Peyer's patch (tissue), 4 donors: ENCODE results near the gene HLA-C. TPM values are rescaled to one million over a fixed set of nuclear protein-coding genes. Genes with fewer than 3 reads are reported as not detected.

ENCODE experiments used
- DNase-seq, 3 donors: peaks; one replicate each; pipeline ENCODE4 v3.0.0-alpha.2; 2017 to 2019
- H3K27ac ChIP-seq, 4 donors: fragments of 200-600 bp; sonication (generic); one replicate each; pipeline ENCODE4 v1.5.1; 2016 to 2019
- H3K27me3 ChIP-seq, 2 donors: fragments of 200-600 bp; sonication (generic); one replicate each; pipeline ENCODE4 v1.5.1; 2019
- H3K36me3 ChIP-seq, 3 donors: fragments of 200-600 bp; sonication (generic); one replicate each; pipeline ENCODE4 v1.5.1; 2016 to 2019
- H3K4me1 ChIP-seq, 4 donors: fragments of 200-600 bp; sonication (generic); one replicate each; pipeline ENCODE4 v1.5.1; 2016 to 2019
- H3K4me3 ChIP-seq, 4 donors: fragments of 200-600 bp; sonication (generic); 1 replicate in 3 of 4; 2 replicates in 1 of 4; pipeline ENCODE4 v1.5.1; 2016 to 2019; ENCODE audit warnings: mild to moderate bottlenecking in 1 of 4
- H3K9me3 ChIP-seq, 4 donors: fragments of 200-600 bp; sonication (generic); one replicate each; pipeline ENCODE4 v1.5.1; 2016 to 2019; ENCODE audit warnings: mild to moderate bottlenecking in 1 of 4
- CTCF ChIP-seq, 6 experiments: fragments of 450-650 bp in 4 of 6; fragments of 200-600 bp in 2 of 6; sonication (generic) in 1 of 6; IDR thresholded peaks; one replicate each; pipeline ENCODE4 v1.5.1; 2017 to 2019; ENCODE audit warnings: antibody characterized with exemption in 6 of 6, mild to moderate bottlenecking in 3 of 6, moderate library complexity in 1 of 6
- POLR2A ChIP-seq, 2 donors: fragments of 450-650 bp; IDR thresholded peaks; one replicate each; pipeline ENCODE4 v1.5.1; 2017; ENCODE audit warnings: antibody characterized with exemption in 2 of 2, mild to moderate bottlenecking in 2 of 2, moderate library complexity in 2 of 2
- total RNA-seq, 4 donors: library from RNA; depleted of rRNA; stranded (reverse); fragments of >200 nt; gene quantifications; one replicate each; pipeline ENCODE4 v1.1.0, GENCODE V29; 2016

Gene HLA-C
- total RNA-seq, 4 donors from 2014 or later = 144 to 1,614 (median 839) TPM

- H3K27ac ChIP-seq = peak overlapping the region in 2 of 4 donors; percentile 28 to 42
- DNase-seq = peak; percentile 69 to 91 (median 73)
- peaks cover 0 to 13% of the 10 kb centered on the region in 2 donors for H3K27me3 ChIP-seq
- no peaks in the 10 kb centered on the region for H3K9me3 ChIP-seq
- no peak for TF ChIP-seq CTCF (IDR thresholded peaks at IDR 0.05)
- TF ChIP-seq POLR2A (IDR thresholded peaks at IDR 0.05) = no peak
- H3K36me3 ChIP-seq = no peaks in the 10 kb centered on the region
- peaks cover 0 to 13% (median 0%) of the 10 kb centered on the region in 4 donors for H3K4me1 ChIP-seq
- peak overlapping the region; percentile 46 to 54 (median 51) for H3K4me3 ChIP-seq
These were observed 36.4 kb upstream of the HLA-C start for GRCh38 chr6:31308050-31308844.

GRCh38 chr6:31307669-31308049 lies 35.8 kb upstream of the HLA-C start:
- peaks cover 0 to 13% (median 0%) of the 10 kb centered on the region in 4 donors for H3K4me1 ChIP-seq
- H3K27ac ChIP-seq = no peak overlapping the region
- H3K4me3 ChIP-seq = peak overlapping the region; percentile 46 to 54 (median 51)
- peaks cover 0 to 13% of the 10 kb centered on the region in 2 donors for H3K27me3 ChIP-seq
- DNase-seq = no peak
- H3K9me3 ChIP-seq = no peaks in the 10 kb centered on the region
- TF ChIP-seq POLR2A (IDR thresholded peaks at IDR 0.05) = no peak
- TF ChIP-seq CTCF (IDR thresholded peaks at IDR 0.05) = no peak
- H3K36me3 ChIP-seq = no peaks in the 10 kb centered on the region

- Histone ChIP-seq H3K27me3 (peaks cover 0 to 13% of the 10 kb centered on the region in 2 donors), H3K4me3 (no peak overlapping the region), H3K4me1 (peaks cover 0 to 13% (median 0%) of the 10 kb centered on the region in 4 donors), H3K9me3 (no peaks in the 10 kb centered on the region), H3K27ac (no peak overlapping the region), H3K36me3 (no peaks in the 10 kb centered on the region)
- no peak for TF ChIP-seq CTCF (IDR thresholded peaks at IDR 0.05)
- no peak for TF ChIP-seq POLR2A (IDR thresholded peaks at IDR 0.05)
- DNase-seq = no peak
These were observed 33.9 kb upstream of the HLA-C start for GRCh38 chr6:31305703-31306219.

GRCh38 chr6:31304683-31305082 lies 32.8 kb upstream of the HLA-C start:
- Histone ChIP-seq H3K36me3 (no peaks in the 10 kb centered on the region), H3K4me3 (no peak overlapping the region), H3K27ac (no peak overlapping the region), H3K9me3 (no peaks in the 10 kb centered on the region), H3K27me3 (peaks cover 0 to 13% of the 10 kb centered on the region in 2 donors), H3K4me1 (peaks cover 0 to 13% (median 0%) of the 10 kb centered on the region in 4 donors)
- TF ChIP-seq CTCF (IDR thresholded peaks at IDR 0.05) (no peak), POLR2A (IDR thresholded peaks at IDR 0.05) (no peak)
- no peak for DNase-seq

- TF ChIP-seq CTCF (IDR thresholded peaks at IDR 0.05) (no peak), POLR2A (IDR thresholded peaks at IDR 0.05) (no peak)
- Histone ChIP-seq H3K4me3 (no peak overlapping the region), H3K36me3 (no peaks in the 10 kb centered on the region), H3K27ac (no peak overlapping the region), H3K27me3 (no peaks in the 10 kb centered on the region), H3K9me3 (peaks cover 0 to 2% (median 0%) of the 10 kb centered on the region in 4 donors), H3K4me1 (no peaks in the 10 kb centered on the region)
- no peak for DNase-seq
These were observed 28.9 kb upstream of the HLA-C start for GRCh38 chr6:31300797-31301196.
